H54 (cell line): ENCODE measurements around the gene CTAGE1.
A peak's percentile ranks its signal among the peaks of the same experiment; 100 is the strongest.
"Not testable (repeated sequence)": the region's sequence is repeated elsewhere in the genome, so short reads cannot be mapped to it uniquely, and the experiment has no call there.

ENCODE experiments used
- DNase-seq: peaks from one replicate; pipeline ENCODE4 v3.0.0; 2011; ENCODE audit warnings: low spot score, mixed read lengths; ENCODE audit not compliant: insufficient read length
- FAIRE-seq: peaks from 3 replicates; lab custom pipeline; 2011; peaks lifted over from hg19 to GRCh38; lab: Jason Lieb, UNC
- POLR2A ChIP-seq: IDR thresholded peaks from 2 replicates; pipeline ENCODE4 v1.6.1; 2011; ENCODE audit warnings: low read depth, mild to moderate bottlenecking, low read length

The CTAGE1 gene

GRCh38 chr18:22417496-22418188, at the start of gene CTAGE1:
Gene CTAGE1, minus strand, starts transcription at chr18:22417915. Its CDS starts 104 bp downstream, at chr18:22417811.
- no peak for FAIRE-seq

GRCh38 chr18:22466608-22467395, 49.1 kb upstream of the CTAGE1 start:
- no peak for DNase-seq
- TF ChIP-seq POLR2A = no peak
- peak; percentile 61 for FAIRE-seq

More at GRCh38 chr18:22417496-22418188, at the start of gene CTAGE1:
- no peak for TF ChIP-seq POLR2A
- DNase-seq = no peak

DNA sequence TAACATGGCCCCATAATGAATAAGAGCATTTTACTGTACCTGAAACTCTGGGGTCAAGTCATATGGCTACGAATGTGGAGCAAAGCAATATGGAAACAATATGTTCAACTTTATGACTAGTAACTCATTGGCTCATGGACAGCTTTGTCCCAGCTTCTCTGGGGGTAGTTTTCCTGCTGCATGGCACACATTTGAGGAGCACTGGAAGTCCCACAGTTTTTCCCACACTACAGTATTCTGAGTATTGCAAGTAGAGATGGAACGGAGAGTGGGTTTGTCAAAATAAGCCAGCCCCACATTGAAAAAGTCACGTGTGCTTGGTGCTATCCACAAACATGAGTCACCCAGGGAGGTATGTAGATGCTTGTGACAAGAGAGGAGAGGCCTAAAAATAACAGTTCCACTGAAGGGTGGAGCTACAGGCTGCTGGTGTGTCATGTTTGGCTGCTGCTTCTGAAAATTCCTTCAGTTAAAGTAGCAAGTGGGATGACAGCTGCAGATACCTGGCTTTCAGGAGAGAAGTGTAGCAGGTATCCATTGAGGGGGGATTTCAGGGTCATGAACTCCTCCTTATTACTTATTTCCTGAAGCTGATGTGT, 48.2 kb upstream of the CTAGE1 start:
- DNase-seq (peak; percentile 42), FAIRE-seq (peak; percentile 23)
- TF ChIP-seq POLR2A = no peak

DNA sequence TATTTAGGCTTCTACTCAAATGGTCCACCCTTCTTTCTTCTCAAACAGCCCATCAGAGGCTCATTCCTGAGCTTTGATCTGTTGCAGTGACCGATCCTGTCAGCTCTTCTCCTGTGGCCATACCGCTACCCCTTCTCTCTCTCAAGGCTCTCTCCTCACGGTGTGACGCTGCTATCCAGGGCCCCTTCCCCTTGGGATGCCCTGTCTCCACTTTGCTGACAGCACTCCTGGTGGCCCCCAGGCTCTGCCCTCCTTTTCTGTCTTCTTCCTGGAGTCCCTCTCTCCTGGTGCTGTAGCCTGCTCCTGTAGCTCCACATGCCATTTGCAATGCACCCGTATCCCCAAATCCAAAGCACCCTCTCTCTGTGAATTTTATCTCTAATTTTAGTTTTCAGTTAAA, 45.4 kb upstream of the CTAGE1 start:
- DNase-seq = no peak
- TF ChIP-seq POLR2A = no peak
- FAIRE-seq = no peak

DNA sequence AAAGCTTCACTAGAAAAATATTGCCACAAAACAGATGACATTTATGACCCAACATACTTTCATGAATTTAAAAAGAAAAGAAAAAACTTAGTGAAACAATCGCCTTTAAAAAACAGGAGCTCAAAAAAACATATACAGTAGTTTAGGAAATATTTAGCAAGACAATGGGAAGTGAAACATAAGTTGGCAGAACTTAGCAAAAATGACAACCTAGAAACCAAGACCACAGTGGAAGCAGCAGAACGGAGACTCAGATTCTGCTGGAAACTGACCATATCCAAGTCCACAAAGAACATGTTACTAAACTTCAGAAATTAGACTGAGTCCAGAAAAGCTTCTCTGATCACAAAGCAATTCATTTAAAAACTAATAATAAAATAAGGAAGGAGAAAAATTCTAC, 41.8 kb upstream of the CTAGE1 start:
- DNase-seq (no peak), FAIRE-seq (no peak)
- no peak for TF ChIP-seq POLR2A

GRCh38 chr18:22457524-22457923, 39.8 kb upstream of the CTAGE1 start:
- FAIRE-seq (no peak), DNase-seq (no peak)
- TF ChIP-seq POLR2A = no peak

GRCh38 chr18:22456547-22456946, 38.8 kb upstream of the CTAGE1 start:
- DNase-seq (no peak), FAIRE-seq (no peak)
- no peak for TF ChIP-seq POLR2A

DNA sequence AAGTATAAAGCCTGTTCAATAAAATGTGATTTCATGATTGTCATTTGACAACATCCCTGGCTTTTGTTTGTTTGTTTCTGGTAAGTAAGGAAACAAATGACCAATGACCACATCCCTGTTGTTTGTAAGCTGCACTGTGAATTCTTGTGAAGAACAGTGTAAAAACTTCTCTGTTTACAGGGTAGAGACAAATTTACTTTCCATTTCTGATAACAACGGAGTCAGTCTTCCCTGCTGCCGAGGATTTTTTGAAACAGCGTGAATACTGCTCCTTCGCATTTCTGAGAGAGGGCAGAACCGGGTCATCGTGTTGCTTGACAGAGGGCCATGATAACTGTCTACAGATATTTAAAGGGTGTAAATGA, 38.4 kb upstream of the CTAGE1 start:
- FAIRE-seq = no peak

GRCh38 chr18:22455425-22456115, 37.9 kb upstream of the CTAGE1 start:
- FAIRE-seq (no peak), DNase-seq (no peak)
- no peak for TF ChIP-seq POLR2A

More for the DNA sequence above, 38.4 kb upstream of the CTAGE1 start:
- TF ChIP-seq POLR2A = no peak
- no peak for DNase-seq

DNA sequence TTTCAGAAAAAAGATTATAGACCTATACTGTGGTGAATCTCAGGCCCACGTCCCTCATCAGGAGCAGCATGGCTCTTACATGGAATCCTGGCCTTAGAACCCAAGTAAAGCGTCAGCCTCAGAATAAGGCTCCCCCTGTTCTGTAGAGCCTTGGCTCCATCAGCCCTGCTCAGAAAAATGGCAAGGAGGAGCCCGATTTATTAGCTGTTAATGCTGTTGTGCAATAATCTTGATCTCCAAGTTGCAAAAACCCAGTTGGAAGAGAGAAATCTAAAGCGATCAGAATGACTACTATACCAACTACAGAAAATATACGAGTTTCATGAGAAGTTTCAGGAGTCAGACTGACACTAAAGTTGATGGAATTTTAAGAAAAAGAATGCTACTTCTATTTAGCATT, 35.6 kb upstream of the CTAGE1 start:
- DNase-seq (no peak), FAIRE-seq (no peak)
- TF ChIP-seq POLR2A = no peak

DNA sequence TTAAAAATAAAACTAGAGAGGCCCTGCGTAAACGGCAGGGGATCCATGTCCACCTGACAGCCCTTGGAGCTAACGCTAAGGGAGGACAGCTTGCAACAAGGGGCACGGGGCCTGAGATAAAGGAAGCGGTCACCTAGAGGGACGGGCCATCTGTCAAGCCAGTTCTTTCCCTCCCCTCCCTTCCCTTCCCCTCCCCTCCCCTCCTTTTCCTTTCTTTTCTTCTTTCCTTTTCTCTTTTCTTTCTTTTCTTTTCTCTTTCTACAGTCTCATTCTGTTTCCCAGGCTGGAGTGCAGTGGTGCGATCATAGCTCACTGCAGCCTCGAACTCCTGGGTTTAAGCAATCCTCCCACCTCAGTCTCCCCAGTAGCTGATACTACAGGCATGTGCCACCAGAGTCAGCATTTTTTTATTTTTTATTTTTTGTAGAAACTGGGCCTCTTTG, 34.5 kb upstream of the CTAGE1 start:
- no peak for DNase-seq
- no peak for FAIRE-seq
- TF ChIP-seq POLR2A = no peak

DNA sequence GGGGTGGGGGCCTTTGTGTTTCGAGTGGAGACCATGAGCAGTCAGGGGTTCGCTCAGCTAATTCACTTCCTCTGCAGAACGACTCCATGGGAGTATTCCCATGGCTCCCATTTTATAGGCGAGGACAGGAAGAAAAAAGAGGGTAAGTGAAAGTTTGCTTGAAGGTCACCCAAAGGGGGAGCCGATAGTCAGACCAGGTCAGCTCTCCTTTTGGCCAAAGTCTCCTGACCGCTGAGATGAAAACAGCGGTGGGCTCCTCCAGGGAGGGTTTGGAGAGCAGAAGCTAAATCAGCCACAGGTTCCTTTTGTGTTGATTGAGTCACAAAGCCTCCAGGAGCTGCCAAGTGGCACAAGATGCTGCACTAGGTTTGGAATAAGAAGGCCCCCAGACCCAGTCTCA, 34.1 kb upstream of the CTAGE1 start:
- no peak for DNase-seq
- no peak for FAIRE-seq
- no peak for TF ChIP-seq POLR2A

DNA sequence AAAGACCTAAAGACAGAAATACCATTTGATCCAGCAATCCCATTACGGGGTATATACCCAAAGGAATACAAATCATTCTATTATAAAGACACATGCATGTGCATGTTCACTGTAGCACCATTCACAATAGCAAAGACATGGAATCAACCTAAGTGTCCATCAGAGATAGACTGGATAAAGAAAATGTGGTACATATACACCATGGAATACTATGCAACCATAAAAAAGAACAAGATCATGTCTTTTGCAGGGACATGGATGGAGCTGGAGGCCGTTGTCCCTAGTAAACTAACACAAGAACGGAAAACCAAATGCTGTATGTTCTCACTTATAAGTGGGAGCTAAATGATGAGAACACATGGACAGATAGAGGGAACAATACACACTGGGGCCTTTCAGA, 33.1 kb upstream of the CTAGE1 start:
- not testable (repeated sequence) for FAIRE-seq, DNase-seq

DNA sequence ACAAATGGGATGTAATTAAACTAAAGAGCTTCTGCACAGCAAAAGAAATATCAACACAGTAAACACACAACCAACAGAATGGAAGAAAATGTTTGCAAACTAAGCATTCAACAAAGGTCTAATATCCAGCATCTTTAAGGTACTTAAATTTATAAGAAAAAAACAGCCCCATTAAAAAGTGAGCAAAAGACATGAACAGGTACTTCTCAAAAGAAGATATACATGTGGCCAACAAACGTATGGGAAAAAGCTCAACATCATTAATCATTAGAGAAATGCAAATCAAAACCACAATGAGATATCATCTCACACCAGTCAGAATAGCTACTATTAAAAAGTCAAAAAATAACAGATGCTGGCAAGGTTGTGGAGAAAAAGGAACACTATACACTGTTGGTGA, 32.6 kb upstream of the CTAGE1 start:
- DNase-seq, FAIRE-seq: not testable (repeated sequence)

DNA sequence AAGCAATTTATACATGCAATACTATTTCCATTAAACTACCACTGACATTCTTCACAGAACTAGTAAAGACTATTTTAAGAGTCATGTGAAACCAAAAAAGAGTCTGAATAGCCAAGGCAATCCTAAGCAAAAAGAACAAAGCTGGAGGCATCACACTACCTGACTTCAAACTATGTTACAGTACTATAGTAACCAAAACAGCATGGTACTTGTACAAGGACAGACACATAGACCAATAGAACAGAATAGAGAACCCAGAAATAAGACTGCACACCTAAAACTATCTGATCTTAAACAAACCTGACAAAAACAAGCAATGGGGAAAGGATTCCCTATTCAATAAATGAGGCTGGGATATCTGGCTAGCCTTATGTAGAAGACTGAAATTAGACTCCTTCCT, 32.0 kb upstream of the CTAGE1 start:
- not testable (repeated sequence) for FAIRE-seq, DNase-seq
